Neural cell (in vitro differentiated cells): Measurements from ENCODE around the gene PRRT1. TPM values are rescaled to one million over a fixed set of nuclear protein-coding genes. Genes with fewer than 3 reads are reported as not detected.

Source experiments
- H2AFZ ChIP-seq: fragments of 200-600, 300-800 bp; sonication (generic), shearing (Covaris generic); 2 replicates; pipeline ENCODE4 v1.6.0; 2014; ENCODE audit warnings: low read depth, mild to moderate bottlenecking, antibody characterized with exemption, low read length, moderate library complexity
- H3F3A ChIP-seq: fragments of 200-600 bp; shearing (Covaris generic); 2 replicates; pipeline ENCODE4 v1.6.1; 2016; ENCODE audit warnings: mild to moderate bottlenecking, moderate library complexity, mixed read lengths, antibody characterized with exemption, low read length; ENCODE audit not compliant: insufficient read depth, poor library complexity, severe bottlenecking
- H3K27ac ChIP-seq: fragments of 200-600, 300-800 bp; sonication (generic), shearing (Covaris generic); 2 replicates; pipeline ENCODE4 v1.5.1; 2014; ENCODE audit warnings: mild to moderate bottlenecking, low read length, moderate library complexity
- H3K27me3 ChIP-seq: fragments of 300-800, 200-600 bp; sonication (generic), shearing (Covaris generic); 2 replicates; pipeline ENCODE4 v1.6.0; 2014; ENCODE audit warnings: mild to moderate bottlenecking, low read depth, low read length, moderate library complexity; ENCODE audit not compliant: insufficient read depth
- H3K36me3 ChIP-seq: fragments of 300-800, 200-600 bp; sonication (generic), shearing (Covaris generic); 2 replicates; pipeline ENCODE4 v1.5.1; 2014; ENCODE audit warnings: mild to moderate bottlenecking, antibody characterized with exemption, low read length, moderate library complexity; ENCODE audit not compliant: insufficient read depth
- H3K4me2 ChIP-seq: fragments of 300-800, 200-600 bp; sonication (generic), shearing (Covaris generic); 2 replicates; pipeline ENCODE4 v1.6.0; 2014; ENCODE audit warnings: mild to moderate bottlenecking, low read length
- H3K4me3 ChIP-seq: fragments of 300-800, 200-600 bp; sonication (generic), shearing (Covaris generic); 2 replicates; pipeline ENCODE4 v1.5.1; 2014; ENCODE audit warnings: mild to moderate bottlenecking, low read length, moderate library complexity
- H3K79me2 ChIP-seq: fragments of 200-600 bp; shearing (Covaris generic); replicated peaks from 2 replicates; pipeline ENCODE4 v1.6.0; 2014; ENCODE audit warnings: mild to moderate bottlenecking, low read length, moderate library complexity; ENCODE audit not compliant: insufficient read depth
- H3K9ac ChIP-seq: fragments of 300-800, 200-600 bp; sonication (generic), shearing (Covaris generic); 2 replicates; pipeline ENCODE4 v1.6.1; 2016; ENCODE audit warnings: mild to moderate bottlenecking, low read length, mixed read lengths
- H3K9me2 ChIP-seq: fragments of 200-600 bp; shearing (Covaris generic); 2 replicates; pipeline ENCODE4 v1.6.1; 2016; ENCODE audit warnings: mild to moderate bottlenecking, low read length, mixed read lengths; ENCODE audit not compliant: insufficient read depth
- H3K9me3 ChIP-seq: fragments of 200-600, 300-800 bp; sonication (generic), shearing (Covaris generic); 2 replicates; pipeline ENCODE4 v1.6.1; 2016; ENCODE audit warnings: mild to moderate bottlenecking, mixed run types, low read length, moderate library complexity, mixed read lengths
- H4K20me1 ChIP-seq: fragments of 200-600 bp; shearing (Covaris generic); 2 replicates; pipeline ENCODE4 v1.6.1; 2016; ENCODE audit warnings: mild to moderate bottlenecking, mixed run types; ENCODE audit not compliant: insufficient read depth
- EP300 ChIP-seq: fragments of 450-650 bp; conservative IDR thresholded peaks from 2 replicates; pipeline ENCODE4 v1.6.1; 2014; ENCODE audit warnings: antibody characterized with exemption, mild to moderate bottlenecking, moderate library complexity; ENCODE audit not compliant: poor library complexity, severe bottlenecking
- EZH2 ChIP-seq: fragments of 200-600, 300-800 bp; shearing (Covaris generic), sonication (generic); IDR thresholded peaks from 2 replicates; pipeline ENCODE4 v1.6.1; 2014; ENCODE audit warnings: antibody characterized with exemption, low read length, borderline replicate concordance, mild to moderate bottlenecking; ENCODE audit not compliant: insufficient read depth, poor library complexity, severe bottlenecking
- MXI1 ChIP-seq: fragments of 450-650 bp; conservative IDR thresholded peaks from 2 replicates; pipeline ENCODE4 v1.6.1; 2014; ENCODE audit warnings: antibody characterized with exemption, mild to moderate bottlenecking; ENCODE audit not compliant: poor library complexity, severe bottlenecking
- POLR2AphosphoS5 ChIP-seq: IDR thresholded peaks from 2 replicates; pipeline ENCODE4 v1.6.1; 2012
- RAD21 ChIP-seq: fragments of 450-650 bp; conservative IDR thresholded peaks from 2 replicates; pipeline ENCODE4 v1.6.1; 2014; ENCODE audit warnings: antibody characterized with exemption, mild to moderate bottlenecking, moderate library complexity
- SMC3 ChIP-seq: fragments of 450-650 bp; conservative IDR thresholded peaks from 2 replicates; pipeline ENCODE4 v1.6.1; 2014; ENCODE audit warnings: antibody characterized with exemption, mild to moderate bottlenecking, moderate library complexity; ENCODE audit not compliant: poor library complexity
- TAF1 ChIP-seq: IDR thresholded peaks from 2 replicates; pipeline ENCODE4 v1.6.1; 2012; ENCODE audit warnings: low read depth
- polyA plus RNA-seq: library from polyadenylated mRNA; depleted of rRNA; stranded (reverse); fragments of >200 nt; gene quantifications from 2 replicates; pipeline ENCODE4 v1.2.3, GENCODE V29; 2014
- TF ChIP-seq, protein P1 (sequence below): fragments of 450-650 bp; IDR thresholded peaks from 2 replicates; pipeline ENCODE4 v1.5.1; 2014; ENCODE audit warnings: antibody characterized with exemption, mild to moderate bottlenecking, moderate library complexity; ENCODE audit not compliant: poor library complexity, severe bottlenecking
- TF ChIP-seq, protein P2 (sequence below): IDR thresholded peaks from 2 replicates; pipeline ENCODE4 v1.6.1; 2012; ENCODE audit warnings: borderline replicate concordance

The PRRT1 gene
- polyA plus RNA-seq, 1 donor from 2014 or later = 0.22 TPM

DNA sequence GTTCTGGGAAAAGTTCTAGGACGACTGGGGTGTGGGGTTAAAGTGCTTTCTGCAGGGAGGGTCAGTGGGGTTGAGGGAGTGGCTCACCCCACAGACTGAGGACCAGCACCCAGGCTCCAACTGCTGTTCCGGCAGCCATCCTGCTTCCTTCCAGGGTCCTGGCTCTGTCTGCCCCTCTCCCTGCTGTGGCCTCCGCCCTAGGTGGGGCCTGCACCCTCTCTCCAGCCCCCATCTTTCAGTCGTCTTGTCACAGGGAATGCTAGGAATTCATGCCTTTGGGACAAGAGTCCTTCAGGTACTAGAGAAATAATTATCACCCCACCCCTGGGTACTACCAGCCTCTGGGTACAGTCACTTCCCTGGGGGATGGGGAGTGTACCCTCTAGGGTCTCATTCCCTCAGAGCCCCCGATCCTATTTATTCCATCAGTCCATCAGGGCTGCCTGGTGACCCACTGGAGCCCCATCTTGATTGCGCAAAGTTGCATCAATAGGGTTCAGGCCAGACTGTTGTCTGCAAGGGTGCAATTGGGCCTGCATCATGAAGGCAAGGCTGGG is 32.4 kb upstream of the PRRT1 start, which contains the start of gene AGER:
Gene AGER, minus strand, starts transcription at position 170 of the 557 bp plus-strand sequence. Its CDS starts 31 bp downstream, at position 139.
- Histone ChIP-seq H3K4me3 (no peak within 1 kb of the TSS), H3K9me2 (no peaks in the 10 kb centered on the region), H3K79me2 (peaks cover 16% of the 10 kb centered on the region), H3K4me2 (no peak within 1 kb of the TSS), H3F3A (no peaks in the 10 kb centered on the region), H2AFZ (no peak within 1 kb of the TSS), H4K20me1 (no peaks in the 10 kb centered on the region), H3K9me3 (no peaks in the 10 kb centered on the region), H3K9ac (no peak within 1 kb of the TSS), H3K27ac (no peak within 1 kb of the TSS), H3K27me3 (no peaks in the 10 kb centered on the region), H3K36me3 (no peaks in the 10 kb centered on the region)
- TF ChIP-seq, protein P1, sequence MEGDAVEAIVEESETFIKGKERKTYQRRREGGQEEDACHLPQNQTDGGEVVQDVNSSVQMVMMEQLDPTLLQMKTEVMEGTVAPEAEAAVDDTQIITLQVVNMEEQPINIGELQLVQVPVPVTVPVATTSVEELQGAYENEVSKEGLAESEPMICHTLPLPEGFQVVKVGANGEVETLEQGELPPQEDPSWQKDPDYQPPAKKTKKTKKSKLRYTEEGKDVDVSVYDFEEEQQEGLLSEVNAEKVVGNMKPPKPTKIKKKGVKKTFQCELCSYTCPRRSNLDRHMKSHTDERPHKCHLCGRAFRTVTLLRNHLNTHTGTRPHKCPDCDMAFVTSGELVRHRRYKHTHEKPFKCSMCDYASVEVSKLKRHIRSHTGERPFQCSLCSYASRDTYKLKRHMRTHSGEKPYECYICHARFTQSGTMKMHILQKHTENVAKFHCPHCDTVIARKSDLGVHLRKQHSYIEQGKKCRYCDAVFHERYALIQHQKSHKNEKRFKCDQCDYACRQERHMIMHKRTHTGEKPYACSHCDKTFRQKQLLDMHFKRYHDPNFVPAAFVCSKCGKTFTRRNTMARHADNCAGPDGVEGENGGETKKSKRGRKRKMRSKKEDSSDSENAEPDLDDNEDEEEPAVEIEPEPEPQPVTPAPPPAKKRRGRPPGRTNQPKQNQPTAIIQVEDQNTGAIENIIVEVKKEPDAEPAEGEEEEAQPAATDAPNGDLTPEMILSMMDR = no peak
- TF ChIP-seq POLR2AphosphoS5 = no peak
- TF ChIP-seq MXI1 = no peak
- no peak for TF ChIP-seq RAD21
- TF ChIP-seq SMC3 = no peak
- TF ChIP-seq TAF1 = no peak
- no peak for TF ChIP-seq EP300
- TF ChIP-seq, protein P2, sequence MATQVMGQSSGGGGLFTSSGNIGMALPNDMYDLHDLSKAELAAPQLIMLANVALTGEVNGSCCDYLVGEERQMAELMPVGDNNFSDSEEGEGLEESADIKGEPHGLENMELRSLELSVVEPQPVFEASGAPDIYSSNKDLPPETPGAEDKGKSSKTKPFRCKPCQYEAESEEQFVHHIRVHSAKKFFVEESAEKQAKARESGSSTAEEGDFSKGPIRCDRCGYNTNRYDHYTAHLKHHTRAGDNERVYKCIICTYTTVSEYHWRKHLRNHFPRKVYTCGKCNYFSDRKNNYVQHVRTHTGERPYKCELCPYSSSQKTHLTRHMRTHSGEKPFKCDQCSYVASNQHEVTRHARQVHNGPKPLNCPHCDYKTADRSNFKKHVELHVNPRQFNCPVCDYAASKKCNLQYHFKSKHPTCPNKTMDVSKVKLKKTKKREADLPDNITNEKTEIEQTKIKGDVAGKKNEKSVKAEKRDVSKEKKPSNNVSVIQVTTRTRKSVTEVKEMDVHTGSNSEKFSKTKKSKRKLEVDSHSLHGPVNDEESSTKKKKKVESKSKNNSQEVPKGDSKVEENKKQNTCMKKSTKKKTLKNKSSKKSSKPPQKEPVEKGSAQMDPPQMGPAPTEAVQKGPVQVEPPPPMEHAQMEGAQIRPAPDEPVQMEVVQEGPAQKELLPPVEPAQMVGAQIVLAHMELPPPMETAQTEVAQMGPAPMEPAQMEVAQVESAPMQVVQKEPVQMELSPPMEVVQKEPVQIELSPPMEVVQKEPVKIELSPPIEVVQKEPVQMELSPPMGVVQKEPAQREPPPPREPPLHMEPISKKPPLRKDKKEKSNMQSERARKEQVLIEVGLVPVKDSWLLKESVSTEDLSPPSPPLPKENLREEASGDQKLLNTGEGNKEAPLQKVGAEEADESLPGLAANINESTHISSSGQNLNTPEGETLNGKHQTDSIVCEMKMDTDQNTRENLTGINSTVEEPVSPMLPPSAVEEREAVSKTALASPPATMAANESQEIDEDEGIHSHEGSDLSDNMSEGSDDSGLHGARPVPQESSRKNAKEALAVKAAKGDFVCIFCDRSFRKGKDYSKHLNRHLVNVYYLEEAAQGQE = no peak
- no peak for TF ChIP-seq EZH2

DNA sequence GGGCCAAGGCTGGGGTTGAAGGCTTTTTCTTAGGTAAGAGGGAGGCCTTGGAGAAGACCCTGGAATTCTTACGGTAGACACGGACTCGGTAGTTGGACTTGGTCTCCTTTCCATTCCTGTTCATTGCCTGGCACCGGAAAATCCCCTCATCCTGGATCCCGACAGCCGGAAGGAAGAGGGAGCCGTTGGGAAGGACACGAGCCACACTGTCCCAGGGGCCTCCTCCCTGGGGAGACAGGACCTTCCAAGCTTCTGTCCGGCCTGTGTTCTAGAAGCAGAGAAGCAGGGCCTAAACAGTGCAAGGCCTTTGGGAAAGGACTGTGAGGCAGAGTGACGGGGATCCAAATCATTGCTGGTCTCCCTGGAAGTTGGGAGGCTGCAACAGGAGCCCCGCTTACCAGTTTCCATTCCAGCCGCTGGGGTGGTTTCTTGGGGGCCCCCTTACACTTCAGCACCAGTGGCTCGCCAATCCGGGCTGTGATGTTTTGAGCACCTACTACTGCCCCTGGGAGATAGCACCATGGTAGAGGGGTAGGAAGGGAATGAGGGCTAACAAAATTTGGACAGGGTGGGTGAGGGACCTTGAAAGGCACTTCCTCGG is 31.8 kb upstream of the PRRT1 start:
- Histone ChIP-seq H3K9me3 (no peaks in the 10 kb centered on the region), H3F3A (no peaks in the 10 kb centered on the region), H3K9ac (no peak overlapping the region), H3K4me2 (no peak overlapping the region), H4K20me1 (no peaks in the 10 kb centered on the region), H3K27me3 (no peaks in the 10 kb centered on the region), H3K36me3 (no peaks in the 10 kb centered on the region), H3K27ac (no peak overlapping the region), H3K4me3 (no peak overlapping the region), H3K79me2 (peaks cover 18% of the 10 kb centered on the region), H2AFZ (no peak overlapping the region), H3K9me2 (no peaks in the 10 kb centered on the region)
- TF ChIP-seq MXI1 (no peak), EP300 (no peak)
- TF ChIP-seq, protein P2 = no peak
- TF ChIP-seq, protein P1 = no peak
